Naive B cell (primary cell): ENCODE measurements around the gene GNAL. TPM values are rescaled to one million over a fixed set of nuclear protein-coding genes. Genes with fewer than 3 reads are reported as not detected.
"Not testable (repeated sequence)": the region's sequence is repeated elsewhere in the genome, so short reads cannot be mapped to it uniquely, and the experiment has no call there.

Experiments
- ATAC-seq, 2 donors: fragments of 150-1000 bp; cut with Tn5 transposase; 2 replicates each; pipeline ENCODE4 v1.10.0; 2021; ENCODE audit warnings: low read depth in 2 of 2, mild to moderate bottlenecking in 2 of 2, moderate library complexity in 2 of 2
- DNase-seq: peaks from one replicate; pipeline ENCODE4 v3.0.0; 2022
- H3K27ac Mint-ChIP-seq, 6 donors: one replicate each; pipeline ENCODE4 v1.8.0; 2020 to 2022; ENCODE audit warnings: mild to moderate bottlenecking in 6 of 6, mixed read lengths in 6 of 6, moderate library complexity in 5 of 6, inconsistent platforms in 2 of 6
- H3K27me3 Mint-ChIP-seq, 3 donors: one replicate each; pipeline ENCODE4 v1.8.0; 2021 to 2022; ENCODE audit warnings: mixed read lengths in 3 of 3, mild to moderate bottlenecking in 1 of 3
- H3K36me3 Mint-ChIP-seq, 2 donors: one replicate each; pipeline ENCODE4 v1.8.0; 2020 to 2022; ENCODE audit warnings: mixed read lengths in 2 of 2, inconsistent platforms in 1 of 2, mild to moderate bottlenecking in 1 of 2
- H3K4me1 Mint-ChIP-seq, 3 donors: one replicate each; pipeline ENCODE4 v1.8.0; 2020 to 2022; ENCODE audit warnings: mixed read lengths in 3 of 3, inconsistent platforms in 1 of 3, mild to moderate bottlenecking in 1 of 3, moderate library complexity in 1 of 3
- H3K4me3 Mint-ChIP-seq, 8 donors: one replicate each; pipeline ENCODE4 v1.8.0; 2020 to 2022; ENCODE audit warnings: mild to moderate bottlenecking in 8 of 8, mixed read lengths in 8 of 8, moderate library complexity in 8 of 8, inconsistent platforms in 2 of 8
- H3K9me3 Mint-ChIP-seq, 7 donors: one replicate each; pipeline ENCODE4 v1.8.0; 2020 to 2022; ENCODE audit warnings: mixed read lengths in 7 of 7, mild to moderate bottlenecking in 5 of 7, inconsistent platforms in 2 of 7, moderate library complexity in 1 of 7
- polyA plus RNA-seq, 6 donors: library from polyadenylated mRNA; unstranded; fragments of 300-500 nt; fragmentation: Illumina TruSeq; gene quantifications; one replicate each; pipeline ENCODE4 v1.2.3, GENCODE V29; 2021; ENCODE audit warnings: low read depth in 6 of 6

Gene GNAL
- polyA plus RNA-seq, 6 donors from 2014 or later, result 0.05 to 0.48 (median 0.14) TPM; not detected in 2

- peak overlapping the region; percentile 86 to 97 (median 94) for H3K27ac Mint-ChIP-seq
- DNase-seq (no peak), ATAC-seq (no peak)
- peak overlapping the region; percentile 83 to 98 (median 90) for H3K4me3 Mint-ChIP-seq
- peaks cover 7 to 24% (median 12%) of the 10 kb centered on the region in 3 donors for H3K4me1 Mint-ChIP-seq
- H3K27me3 Mint-ChIP-seq, result no peaks in the 10 kb centered on the region
- H3K36me3 Mint-ChIP-seq, result no peaks in the 10 kb centered on the region
- no peaks in the 10 kb centered on the region for H3K9me3 Mint-ChIP-seq
Observed at GRCh38 chr18:11909591-11910026, 220.5 kb downstream of the GNAL start.

GRCh38 chr18:11916880-11917279 is 227.8 kb downstream of the GNAL start:
- not testable (repeated sequence) for H3K4me1 Mint-ChIP-seq, H3K36me3 Mint-ChIP-seq, DNase-seq, H3K9me3 Mint-ChIP-seq, H3K27me3 Mint-ChIP-seq, ATAC-seq, H3K4me3 Mint-ChIP-seq
- peak overlapping the region in 1 of 6 donors; percentile 54 for H3K27ac Mint-ChIP-seq

DNA sequence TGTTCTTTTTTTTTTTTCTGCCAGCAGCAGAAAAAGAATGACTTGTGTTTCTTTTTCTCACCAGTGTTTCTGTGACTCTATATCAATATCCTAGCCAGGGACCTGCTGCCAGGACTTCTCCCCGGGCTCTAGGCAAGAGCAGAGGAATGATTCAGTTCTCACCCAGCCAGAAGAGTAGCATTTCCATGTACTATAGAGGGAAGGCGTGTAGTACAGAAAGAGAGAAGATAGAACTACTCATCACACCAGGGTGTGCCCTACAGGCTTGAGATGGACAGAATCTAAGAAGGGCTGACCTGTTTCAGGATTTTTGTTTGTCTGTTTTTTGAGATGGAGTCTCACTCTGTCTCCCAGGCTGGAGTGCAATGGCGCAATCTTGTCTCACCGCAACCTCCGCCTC is 230.5 kb downstream of the GNAL start:
- not testable (repeated sequence) for H3K9me3 Mint-ChIP-seq, H3K4me3 Mint-ChIP-seq, H3K4me1 Mint-ChIP-seq, ATAC-seq, DNase-seq, H3K36me3 Mint-ChIP-seq, H3K27ac Mint-ChIP-seq, H3K27me3 Mint-ChIP-seq

GRCh38 chr18:11923450-11923849 is 234.4 kb downstream of the GNAL start:
- H3K4me3 Mint-ChIP-seq, result no peak overlapping the region
- H3K4me1 Mint-ChIP-seq, result no peaks in the 10 kb centered on the region
- no peaks in the 10 kb centered on the region for H3K36me3 Mint-ChIP-seq
- H3K9me3 Mint-ChIP-seq, result no peaks in the 10 kb centered on the region
- H3K27ac Mint-ChIP-seq, result no peak overlapping the region
- DNase-seq (no peak), ATAC-seq (no peak)
- peaks cover 0 to 8% (median 3%) of the 10 kb centered on the region in 3 donors for H3K27me3 Mint-ChIP-seq

DNA sequence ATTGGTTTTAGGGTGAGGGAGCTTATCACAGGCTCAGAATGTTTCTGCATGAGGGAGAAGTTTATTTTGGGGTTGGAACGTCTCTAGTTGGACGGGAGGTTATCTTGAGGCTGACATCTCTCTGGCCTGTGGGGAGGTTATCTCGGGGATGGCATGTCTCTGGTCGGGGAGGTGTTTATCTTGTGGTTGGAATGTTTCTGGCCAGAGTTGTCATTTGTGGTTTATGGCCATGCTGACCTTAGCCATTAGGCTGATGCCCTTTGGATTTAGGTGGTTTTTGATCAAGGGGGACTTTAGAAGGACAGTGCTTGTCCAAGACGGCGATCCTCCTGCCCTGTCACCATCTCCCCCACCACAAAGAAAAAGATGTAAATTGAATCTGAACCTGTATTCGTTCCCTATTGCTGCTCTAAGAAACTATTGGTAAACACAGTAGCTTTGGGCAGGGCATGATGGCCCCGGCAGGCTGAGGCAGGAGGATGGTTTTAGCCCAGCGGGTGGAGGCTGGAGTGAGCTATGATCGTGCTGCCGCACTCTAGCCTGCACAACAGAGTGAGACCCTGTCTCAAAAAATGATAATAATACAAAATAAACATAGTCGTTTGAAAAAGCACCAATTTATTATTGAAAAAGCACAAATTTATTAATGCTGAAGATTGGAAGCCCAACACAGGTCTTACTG is 236.9 kb downstream of the GNAL start:
- Mint-ChIP-seq H3K27me3 (peaks cover 0 to 8% (median 3%) of the 10 kb centered on the region in 3 donors), H3K4me3 (no peak overlapping the region), H3K4me1 (no peaks in the 10 kb centered on the region), H3K9me3 (no peaks in the 10 kb centered on the region), H3K27ac (peak overlapping the region in 1 of 6 donors; percentile 5), H3K36me3 (no peaks in the 10 kb centered on the region)
- no peak for DNase-seq
- ATAC-seq, result no peak

DNA sequence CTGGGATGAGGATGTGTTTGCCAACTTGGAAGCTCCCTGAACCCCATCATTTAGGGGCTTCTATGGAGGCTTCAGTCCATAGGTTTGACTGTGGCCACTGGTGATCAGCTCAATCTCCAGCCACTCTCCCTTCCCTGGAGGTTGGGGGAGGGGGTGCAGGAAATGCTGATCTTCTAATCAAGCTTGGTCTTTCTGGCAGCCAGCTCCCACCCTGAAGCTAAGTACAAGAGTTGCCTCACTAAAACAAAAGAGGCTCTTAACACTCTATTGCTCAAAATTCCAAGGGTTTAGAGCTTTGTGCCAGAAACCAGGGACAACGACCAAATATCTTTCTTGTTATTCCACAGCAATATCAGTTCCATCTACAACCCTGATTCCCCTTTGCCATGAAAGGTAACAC is 238.4 kb downstream of the GNAL start:
- Mint-ChIP-seq H3K36me3 (no peaks in the 10 kb centered on the region), H3K4me1 (no peaks in the 10 kb centered on the region), H3K27ac (no peak overlapping the region), H3K27me3 (peaks cover 0 to 8% (median 3%) of the 10 kb centered on the region in 3 donors), H3K9me3 (no peaks in the 10 kb centered on the region), H3K4me3 (no peak overlapping the region)
- no peak for ATAC-seq
- DNase-seq, result no peak

DNA sequence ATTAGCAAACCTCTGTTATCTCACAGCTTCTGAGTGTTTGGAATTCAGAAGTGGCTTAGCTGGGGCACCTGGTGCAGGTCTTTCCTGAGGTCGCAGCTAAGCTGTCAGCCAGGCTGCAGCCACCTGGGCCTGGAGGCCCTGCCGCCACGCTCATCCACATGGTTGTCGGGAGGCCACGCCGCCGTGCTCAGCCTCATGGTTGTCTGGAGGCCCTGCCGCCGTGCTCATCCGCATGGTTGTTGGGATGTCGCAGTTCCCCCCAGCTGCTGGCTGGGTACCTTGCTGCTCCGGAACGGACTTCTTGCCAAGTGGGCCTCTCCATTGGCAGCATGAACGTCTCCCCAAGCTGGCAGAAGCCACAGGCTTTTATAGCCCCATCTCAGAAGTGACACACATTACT is 243.3 kb downstream of the GNAL start:
- Mint-ChIP-seq H3K27me3 (no peaks in the 10 kb centered on the region), H3K4me3 (no peak overlapping the region), H3K36me3 (no peaks in the 10 kb centered on the region), H3K9me3 (no peaks in the 10 kb centered on the region), H3K4me1 (peaks cover 0 to 7% (median 0%) of the 10 kb centered on the region in 3 donors), H3K27ac (no peak overlapping the region)
- ATAC-seq (no peak), DNase-seq (no peak)

Other genes starting within 250 kb of the GNAL start
- gene SLC35G4, start 79.7 kb upstream of the GNAL start, polyA plus RNA-seq, result not detected
- gene CHMP1B, start 162.1 kb downstream of the GNAL start, polyA plus RNA-seq, result 100 to 1,000 TPM in 3 of 6 donors, 10 to 100 TPM in 3; 93.4 to 119 (median 101) TPM
- 10 to 100 TPM; 41.2 to 59.4 (median 50.1) TPM for gene MPPE1, start 219.1 kb downstream of the GNAL start, polyA plus RNA-seq